Inflammatory macrophage (primary cell): ENCODE data around the gene CCDC80.
"Not testable (repeated sequence)": the region's sequence is repeated elsewhere in the genome, so short reads cannot be mapped to it uniquely, and the experiment has no call there.

Source experiments
- DNase-seq, 2 donors: peaks; one replicate each; pipeline ENCODE4 v3.0.0-alpha.2; 2020 to 2022

The CCDC80 gene

DNA sequence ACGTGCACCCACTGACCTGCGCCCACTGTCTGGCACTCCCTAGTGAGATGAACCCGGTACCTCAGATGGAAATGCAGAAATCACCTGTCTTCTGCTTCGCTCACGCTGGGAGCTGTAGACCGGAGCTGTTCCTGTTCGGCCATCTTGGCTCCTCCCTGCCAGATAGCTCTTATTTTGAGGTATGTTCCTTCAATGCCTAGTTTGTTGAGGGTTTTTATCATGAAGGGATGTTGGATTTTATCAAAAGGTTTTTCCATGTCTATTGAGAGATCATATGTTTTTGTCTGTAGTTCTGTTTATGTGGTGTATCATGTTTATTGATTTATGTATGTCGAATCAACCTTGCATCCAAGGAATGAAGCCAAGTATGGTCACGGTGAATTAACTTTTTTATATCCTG lies 24.1 kb upstream of the CCDC80 start:
- DNase-seq, result not testable (repeated sequence)

DNA sequence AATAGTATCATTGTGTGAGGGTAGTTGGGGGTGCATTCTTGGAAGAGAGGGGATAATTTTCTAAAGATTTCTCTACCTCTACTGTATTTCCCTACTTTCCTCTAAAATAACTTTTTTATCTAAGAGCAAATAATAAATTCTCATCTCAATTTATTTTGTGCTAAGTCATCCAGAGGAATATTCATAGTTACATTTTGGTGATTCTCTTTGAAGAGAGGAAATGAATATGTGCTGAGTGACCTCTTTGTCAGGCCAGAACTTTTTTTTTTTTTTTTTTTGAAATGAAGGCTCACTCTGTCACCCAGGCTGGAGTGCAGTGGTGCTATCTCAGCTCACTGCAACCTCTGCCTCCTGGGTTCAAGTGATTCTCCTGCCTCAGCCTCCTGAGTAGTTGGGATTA lies 15.1 kb upstream of the CCDC80 start:
- no peak for DNase-seq

- DNase-seq, result no peak
Measured at GRCh38 chr3:112654979-112655378, 14.0 kb upstream of the CCDC80 start.

GRCh38 chr3:112654492-112654891 lies 13.5 kb upstream of the CCDC80 start:
- DNase-seq, result no peak

- DNase-seq, result no peak
Measured at GRCh38 chr3:112653881-112654300, 12.9 kb upstream of the CCDC80 start.

- no peak for DNase-seq
Measured at GRCh38 chr3:112653209-112653871, 12.4 kb upstream of the CCDC80 start.

- DNase-seq, result no peak
Measured at GRCh38 chr3:112651516-112651915, 10.6 kb upstream of the CCDC80 start.

GRCh38 chr3:112651071-112651470 lies 10.1 kb upstream of the CCDC80 start:
- DNase-seq, result no peak

- no peak for DNase-seq
Measured at GRCh38 chr3:112650482-112650881, 9.5 kb upstream of the CCDC80 start.

- no peak for DNase-seq
Measured at GRCh38 chr3:112649478-112649735, 8.5 kb upstream of the CCDC80 start.

- DNase-seq, result no peak
Measured at GRCh38 chr3:112647122-112647521, 6.2 kb upstream of the CCDC80 start.

GRCh38 chr3:112646623-112647022 lies 5.7 kb upstream of the CCDC80 start:
- no peak for DNase-seq

GRCh38 chr3:112644453-112644852 lies 3.5 kb upstream of the CCDC80 start:
- no peak for DNase-seq

- no peak for DNase-seq
Measured at GRCh38 chr3:112643621-112644240, 2.8 kb upstream of the CCDC80 start.

GRCh38 chr3:112642912-112643506 lies 2.1 kb upstream of the CCDC80 start:
- peak; percentile 84 to 87 for DNase-seq

GRCh38 chr3:112640276-112640929 lies 540 bp downstream of the CCDC80 start:
- DNase-seq, result no peak

- no peak for DNase-seq
Measured at GRCh38 chr3:112639455-112640225, 1.3 kb downstream of the CCDC80 start.

GRCh38 chr3:112638327-112639020 lies 2.5 kb downstream of the CCDC80 start:
- no peak for DNase-seq

DNA sequence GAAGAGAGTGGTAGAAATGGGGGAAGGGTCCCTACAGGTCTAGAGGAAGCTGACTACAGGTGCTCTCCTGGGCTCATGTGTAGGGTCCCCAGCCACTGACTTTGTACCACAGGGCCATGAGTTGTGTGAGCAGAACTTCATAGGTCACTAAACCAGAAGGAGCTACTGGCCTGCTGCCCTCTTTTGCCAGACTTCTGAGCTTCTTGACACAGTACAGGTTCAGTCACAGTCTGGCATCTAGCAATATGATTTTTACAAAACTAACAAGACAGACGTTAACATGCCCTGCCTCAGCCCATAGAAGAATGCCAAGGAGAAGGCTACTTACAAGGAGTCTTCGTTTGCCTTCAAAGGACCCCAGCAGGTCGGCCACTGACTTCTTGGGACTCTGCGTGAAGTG lies 3.2 kb downstream of the CCDC80 start:
- no peak for DNase-seq

DNA sequence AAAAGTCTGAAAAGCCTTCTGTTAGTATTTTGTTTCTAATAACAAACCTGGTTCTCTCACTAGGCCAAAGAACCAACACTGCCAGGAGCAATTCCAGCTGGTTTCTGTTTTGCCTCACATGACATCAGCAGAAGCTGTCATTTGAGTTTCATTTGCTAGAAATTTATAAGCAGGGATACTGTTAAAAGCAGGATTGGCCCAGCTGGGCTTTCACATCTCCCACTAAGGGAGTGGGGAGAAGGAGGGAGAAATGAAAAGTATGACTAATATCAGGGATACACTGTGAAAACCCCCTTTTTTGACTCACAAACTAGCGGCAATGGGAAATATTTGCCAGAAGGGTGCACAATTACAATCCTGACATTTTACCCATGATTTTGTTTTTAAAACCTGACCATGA lies 5.3 kb downstream of the CCDC80 start:
- DNase-seq, result no peak

GRCh38 chr3:112634786-112635541 lies 6.0 kb downstream of the CCDC80 start:
- DNase-seq, result no peak

- DNase-seq, result no peak
Measured at GRCh38 chr3:112633757-112634156, 7.2 kb downstream of the CCDC80 start.
